Mammary epithelial cell (primary cell): ENCODE measurements around the gene GNAI3.

Experiments used
- EZH2 ChIP-seq: IDR thresholded peaks from 2 replicates; pipeline ENCODE4 v1.6.1; 2012; ENCODE audit warnings: low read length, inconsistent platforms, borderline replicate concordance
- TF ChIP-seq, protein P1 (sequence below), 2 donors: IDR thresholded peaks in 1 of 2; conservative IDR thresholded peaks in 1 of 2; 2 replicates each; pipeline ENCODE4 v1.5.1; 2011 to 2012; ENCODE audit warnings: inconsistent platforms in 2 of 2, low read length in 2 of 2, mild to moderate bottlenecking in 2 of 2, control low read depth in 1 of 2, low read depth in 1 of 2; ENCODE audit not compliant: insufficient read depth in 1 of 2; ENCODE audit errors: extremely low read depth in 1 of 2

DNA sequence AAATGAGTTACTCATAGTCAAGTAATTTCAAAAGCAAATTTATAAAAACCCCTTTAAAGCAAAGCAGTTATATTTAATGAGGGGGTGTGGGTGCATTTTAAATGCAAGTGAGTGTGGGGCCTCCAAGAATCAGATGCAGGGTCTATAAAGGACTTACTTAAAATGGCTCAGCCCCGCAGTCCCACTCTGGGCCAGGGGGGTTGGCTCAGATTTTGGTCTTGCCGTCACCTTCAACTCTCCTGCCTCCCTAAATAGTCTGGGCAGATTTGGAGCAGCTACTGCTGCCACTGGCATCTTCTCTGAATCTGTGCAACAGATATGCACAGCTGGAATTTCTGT lies 87.4 kb downstream of the GNAI3 start:
- TF ChIP-seq, protein P1, sequence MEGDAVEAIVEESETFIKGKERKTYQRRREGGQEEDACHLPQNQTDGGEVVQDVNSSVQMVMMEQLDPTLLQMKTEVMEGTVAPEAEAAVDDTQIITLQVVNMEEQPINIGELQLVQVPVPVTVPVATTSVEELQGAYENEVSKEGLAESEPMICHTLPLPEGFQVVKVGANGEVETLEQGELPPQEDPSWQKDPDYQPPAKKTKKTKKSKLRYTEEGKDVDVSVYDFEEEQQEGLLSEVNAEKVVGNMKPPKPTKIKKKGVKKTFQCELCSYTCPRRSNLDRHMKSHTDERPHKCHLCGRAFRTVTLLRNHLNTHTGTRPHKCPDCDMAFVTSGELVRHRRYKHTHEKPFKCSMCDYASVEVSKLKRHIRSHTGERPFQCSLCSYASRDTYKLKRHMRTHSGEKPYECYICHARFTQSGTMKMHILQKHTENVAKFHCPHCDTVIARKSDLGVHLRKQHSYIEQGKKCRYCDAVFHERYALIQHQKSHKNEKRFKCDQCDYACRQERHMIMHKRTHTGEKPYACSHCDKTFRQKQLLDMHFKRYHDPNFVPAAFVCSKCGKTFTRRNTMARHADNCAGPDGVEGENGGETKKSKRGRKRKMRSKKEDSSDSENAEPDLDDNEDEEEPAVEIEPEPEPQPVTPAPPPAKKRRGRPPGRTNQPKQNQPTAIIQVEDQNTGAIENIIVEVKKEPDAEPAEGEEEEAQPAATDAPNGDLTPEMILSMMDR (conservative IDR thresholded peaks at IDR 0.05 in 1 of 2, IDR thresholded peaks at IDR 0.05 in 1 of 2; ENCODE audit: extremely low read depth in 1 of 2, insufficient read depth in 1 of 2, low read depth in 1 of 2, low read length in 2 of 2): no peak
- TF ChIP-seq EZH2: no peak
